Gastroesophageal sphincter (tissue), 4 donors: ENCODE results near the gene NKD2. TPM values are rescaled to one million over a fixed set of nuclear protein-coding genes. Genes with fewer than 3 reads are reported as not detected.
A peak's percentile ranks its signal among the peaks of the same experiment; 100 is the strongest.

Experiments
- ATAC-seq: fragments of 150-250 bp; one replicate; pipeline ENCODE4 v1.9.1; 2016; ENCODE audit warnings: mild to moderate bottlenecking, moderate library complexity
- H3K27ac ChIP-seq, 4 donors: fragments of 200-600 bp; sonication (generic) in 3 of 4; 1 replicate in 3 of 4; 2 replicates in 1 of 4; pipeline ENCODE4 v1.5.1; 2016 to 2019
- H3K27me3 ChIP-seq: fragments of 200-600 bp; sonication (generic); one replicate; pipeline ENCODE4 v1.5.1; 2019
- H3K36me3 ChIP-seq, 2 donors: fragments of 200-600 bp; sonication (generic); one replicate each; pipeline ENCODE4 v1.5.1; 2019; ENCODE audit warnings: control low read depth in 1 of 2
- H3K4me1 ChIP-seq, 3 donors: fragments of 200-600 bp; sonication (generic); 1 replicate in 2 of 3; 2 replicates in 1 of 3; pipeline ENCODE4 v1.5.1; 2016 to 2019; ENCODE audit warnings: control low read depth in 2 of 3
- H3K4me3 ChIP-seq, 2 donors: fragments of 200-600 bp; sonication (generic); one replicate each; pipeline ENCODE4 v1.5.1; 2019; ENCODE audit warnings: mild to moderate bottlenecking in 1 of 2, moderate library complexity in 1 of 2
- H3K9me3 ChIP-seq, 3 donors: fragments of 200-600 bp; sonication (generic); one replicate each; pipeline ENCODE4 v1.5.1; 2017 to 2019; ENCODE audit warnings: control low read depth in 2 of 3
- CTCF ChIP-seq, 4 experiments: fragments of 200-600 bp in 2 of 4; fragments of 450-650 bp in 2 of 4; sonication (generic) in 1 of 4; IDR thresholded peaks; one replicate each; pipeline ENCODE4 v1.5.1; 2017 to 2019; ENCODE audit warnings: antibody characterized with exemption in 4 of 4, mild to moderate bottlenecking in 2 of 4, moderate library complexity in 2 of 4
- EP300 ChIP-seq: sonication (generic); formaldehyde crosslinking; IDR thresholded peaks from one replicate; pipeline ENCODE4 v1.6.1; 2017; ENCODE audit warnings: antibody characterized with exemption, mild to moderate bottlenecking
- POLR2A ChIP-seq, 2 donors: fragments of 450-650 bp; IDR thresholded peaks; one replicate each; pipeline ENCODE4 v1.6.1; 2017; ENCODE audit warnings: antibody characterized with exemption in 2 of 2, mild to moderate bottlenecking in 2 of 2, moderate library complexity in 1 of 2
- POLR2AphosphoS5 ChIP-seq: sonication (generic); formaldehyde crosslinking; IDR thresholded peaks from one replicate; pipeline ENCODE4 v1.6.1; 2017; ENCODE audit warnings: antibody characterized with exemption
- WGBS, 2 donors: methylation state at CpG; one replicate each; pipeline ENCODE4 v1.1.5; 2018; ENCODE audit warnings: low coverage in 1 of 2; 5-methylcytosine and 5-hydroxymethylcytosine counted together
- total RNA-seq, 4 donors: library from RNA; depleted of rRNA; stranded (reverse); fragments of >200 nt; gene quantifications; one replicate each; pipeline ENCODE4 v1.1.0, GENCODE V29; 2016

NKD2 gene
- total RNA-seq, 4 donors from 2014 or later: 1.8 to 6.1 (median 1.9) TPM

GRCh38 chr5:982377-983237, 26.0 kb upstream of the NKD2 start:
- WGBS, 2 donors: 80 to 100% methylated on average over 1 of the region's 27 CpGs
- Histone ChIP-seq H3K4me3 (no peak overlapping the region), H3K4me1 (peaks cover 0 to 38% (median 11%) of the 10 kb centered on the region in 3 donors), H3K9me3 (peaks cover 0 to 7% (median 0%) of the 10 kb centered on the region in 3 donors), H3K36me3 (no peaks in the 10 kb centered on the region), H3K27me3 (no peaks in the 10 kb centered on the region), H3K27ac (peak overlapping the region in 1 of 4 donors; percentile 6)
- TF ChIP-seq EP300: no peak
- no peak for TF ChIP-seq POLR2A (IDR thresholded peaks at IDR 0.05)
- TF ChIP-seq CTCF (IDR thresholded peaks at IDR 0.05): no peak
- no peak for TF ChIP-seq POLR2AphosphoS5
- ATAC-seq: peak; percentile 19

GRCh38 chr5:983238-983524, 25.4 kb upstream of the NKD2 start:
- Histone ChIP-seq H3K36me3 (no peaks in the 10 kb centered on the region), H3K4me3 (no peak overlapping the region), H3K27me3 (no peaks in the 10 kb centered on the region), H3K27ac (no peak overlapping the region), H3K9me3 (peaks cover 0 to 7% (median 0%) of the 10 kb centered on the region in 3 donors), H3K4me1 (peaks cover 0 to 34% (median 11%) of the 10 kb centered on the region in 3 donors)
- no peak for TF ChIP-seq EP300
- TF ChIP-seq POLR2A (IDR thresholded peaks at IDR 0.05): no peak
- TF ChIP-seq CTCF (IDR thresholded peaks at IDR 0.05): no peak
- TF ChIP-seq POLR2AphosphoS5: no peak
- no CpG with 5 or more reads among the region's 7 CpGs for WGBS, 2 donors
- ATAC-seq: no peak

GRCh38 chr5:983568-983967, 25.0 kb upstream of the NKD2 start:
- TF ChIP-seq EP300: no peak
- TF ChIP-seq CTCF (IDR thresholded peaks at IDR 0.05): no peak
- TF ChIP-seq POLR2AphosphoS5: no peak
- TF ChIP-seq POLR2A (IDR thresholded peaks at IDR 0.05): no peak
- ATAC-seq: no peak
- peaks cover 0 to 7% (median 0%) of the 10 kb centered on the region in 3 donors for H3K9me3 ChIP-seq
- no peaks in the 10 kb centered on the region for H3K36me3 ChIP-seq
- H3K27ac ChIP-seq: no peak overlapping the region
- H3K4me3 ChIP-seq: no peak overlapping the region
- peaks cover 0 to 31% (median 11%) of the 10 kb centered on the region in 3 donors for H3K4me1 ChIP-seq
- no peaks in the 10 kb centered on the region for H3K27me3 ChIP-seq

- H3K9me3 ChIP-seq: peaks cover 0 to 7% (median 0%) of the 10 kb centered on the region in 3 donors
- 96 to 100% methylated on average over 1 to 3 of the region's 3 CpGs for WGBS, 2 donors
- H3K36me3 ChIP-seq: no peaks in the 10 kb centered on the region
- H3K27me3 ChIP-seq: no peaks in the 10 kb centered on the region
- ATAC-seq: no peak
- H3K27ac ChIP-seq: no peak overlapping the region
- no peak for TF ChIP-seq POLR2AphosphoS5
- no peak for TF ChIP-seq POLR2A (IDR thresholded peaks at IDR 0.05)
- no peak for TF ChIP-seq EP300
- TF ChIP-seq CTCF (IDR thresholded peaks at IDR 0.05): no peak
- H3K4me3 ChIP-seq: no peak overlapping the region
- peaks cover 0 to 30% (median 15%) of the 10 kb centered on the region in 3 donors for H3K4me1 ChIP-seq
These were observed 23.8 kb upstream of the NKD2 start for GRCh38 chr5:984774-985173.

- Histone ChIP-seq H3K4me1 (peaks cover 0 to 32% (median 14%) of the 10 kb centered on the region in 3 donors), H3K27ac (no peak overlapping the region), H3K9me3 (peaks cover 0 to 7% (median 0%) of the 10 kb centered on the region in 3 donors), H3K36me3 (no peaks in the 10 kb centered on the region), H3K4me3 (no peak overlapping the region), H3K27me3 (no peaks in the 10 kb centered on the region)
- TF ChIP-seq EP300: no peak
- no peak for TF ChIP-seq CTCF (IDR thresholded peaks at IDR 0.05)
- TF ChIP-seq POLR2A (IDR thresholded peaks at IDR 0.05): no peak
- no peak for TF ChIP-seq POLR2AphosphoS5
- no peak for ATAC-seq
- 17 to 51% methylated on average over 1 to 2 of the region's 2 CpGs for WGBS, 2 donors
These were observed 20.8 kb upstream of the NKD2 start for GRCh38 chr5:987761-988160.
